A673 (cell line): ENCODE data around the gene UCKL1.

Experiments used
- EZH2 ChIP-seq: fragments of 200-600 bp; sonication (generic); IDR thresholded peaks from 2 replicates; pipeline ENCODE4 v1.6.1; 2017; ENCODE audit warnings: borderline replicate concordance, low read depth, mild to moderate bottlenecking, mixed read lengths, antibody characterized with exemption, low read length; ENCODE audit not compliant: poor library complexity, severe bottlenecking
- TF ChIP-seq, protein P1 (sequence below): fragments of 300-800, 200-600 bp; sonication (generic); conservative IDR thresholded peaks from 2 replicates; pipeline ENCODE4 v1.5.1; 2017; ENCODE audit warnings: low read depth, mild to moderate bottlenecking, antibody characterized with exemption, low read length, moderate library complexity, mixed read lengths

GRCh38 chr20:63967330-63968135, 11.3 kb upstream of the UCKL1 start:
- TF ChIP-seq, protein P1, sequence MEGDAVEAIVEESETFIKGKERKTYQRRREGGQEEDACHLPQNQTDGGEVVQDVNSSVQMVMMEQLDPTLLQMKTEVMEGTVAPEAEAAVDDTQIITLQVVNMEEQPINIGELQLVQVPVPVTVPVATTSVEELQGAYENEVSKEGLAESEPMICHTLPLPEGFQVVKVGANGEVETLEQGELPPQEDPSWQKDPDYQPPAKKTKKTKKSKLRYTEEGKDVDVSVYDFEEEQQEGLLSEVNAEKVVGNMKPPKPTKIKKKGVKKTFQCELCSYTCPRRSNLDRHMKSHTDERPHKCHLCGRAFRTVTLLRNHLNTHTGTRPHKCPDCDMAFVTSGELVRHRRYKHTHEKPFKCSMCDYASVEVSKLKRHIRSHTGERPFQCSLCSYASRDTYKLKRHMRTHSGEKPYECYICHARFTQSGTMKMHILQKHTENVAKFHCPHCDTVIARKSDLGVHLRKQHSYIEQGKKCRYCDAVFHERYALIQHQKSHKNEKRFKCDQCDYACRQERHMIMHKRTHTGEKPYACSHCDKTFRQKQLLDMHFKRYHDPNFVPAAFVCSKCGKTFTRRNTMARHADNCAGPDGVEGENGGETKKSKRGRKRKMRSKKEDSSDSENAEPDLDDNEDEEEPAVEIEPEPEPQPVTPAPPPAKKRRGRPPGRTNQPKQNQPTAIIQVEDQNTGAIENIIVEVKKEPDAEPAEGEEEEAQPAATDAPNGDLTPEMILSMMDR, result no peak
- TF ChIP-seq EZH2, result no peak
